HEK293 (cell line): ENCODE measurements around the gene FUT3.
A peak's percentile ranks its signal among the peaks of the same experiment; 100 is the strongest.

Experiments
- CTCF ChIP-seq: fragments of 450-650 bp; formaldehyde crosslinking; IDR thresholded peaks from 2 replicates; pipeline ENCODE4 v1.5.1; 2016; ENCODE audit warnings: missing biosample characterization, missing genetic modification characterization
- EGR2 ChIP-seq: fragments of 450-650 bp; formaldehyde crosslinking; IDR thresholded peaks from 2 replicates; pipeline ENCODE4 v1.5.1; 2016; ENCODE audit warnings: low read depth, missing biosample characterization, missing genetic modification characterization
- KLF16 ChIP-seq: fragments of 450-650 bp; formaldehyde crosslinking; IDR thresholded peaks from 2 replicates; pipeline ENCODE4 v1.5.1; 2017; ENCODE audit warnings: missing biosample characterization, missing genetic modification characterization
- REPIN1 ChIP-seq: fragments of 450-650 bp; formaldehyde crosslinking; IDR thresholded peaks from 2 replicates; pipeline ENCODE4 v1.5.1; 2017; ENCODE audit warnings: missing biosample characterization, missing genetic modification characterization, low read depth
- REST ChIP-seq: fragments of 450-650 bp; formaldehyde crosslinking; IDR thresholded peaks from 2 replicates; pipeline ENCODE4 v1.5.1; 2016; ENCODE audit warnings: missing biosample characterization, missing genetic modification characterization
- SP7 ChIP-seq: fragments of 450-650 bp; formaldehyde crosslinking; IDR thresholded peaks from 2 replicates; pipeline ENCODE4 v1.5.1; 2016; ENCODE audit warnings: missing biosample characterization, missing genetic modification characterization
- TSHZ1 ChIP-seq: fragments of 450-650 bp; formaldehyde crosslinking; IDR thresholded peaks from 2 replicates; pipeline ENCODE4 v1.5.1; 2016; ENCODE audit warnings: missing biosample characterization, missing genetic modification characterization, borderline replicate concordance
- ZBTB11 ChIP-seq: fragments of 450-650 bp; formaldehyde crosslinking; conservative IDR thresholded peaks from 2 replicates; pipeline ENCODE4 v1.5.1; 2016; ENCODE audit warnings: low read depth, missing biosample characterization, missing genetic modification characterization
- ZBTB17 ChIP-seq: fragments of 450-650 bp; formaldehyde crosslinking; IDR thresholded peaks from 2 replicates; pipeline ENCODE4 v1.5.1; 2016; ENCODE audit warnings: missing biosample characterization, missing genetic modification characterization
- ZBTB20 ChIP-seq: fragments of 450-650 bp; formaldehyde crosslinking; IDR thresholded peaks from 2 replicates; pipeline ENCODE4 v1.5.1; 2016; ENCODE audit warnings: missing biosample characterization, missing genetic modification characterization
- ZIC2 ChIP-seq: fragments of 450-650 bp; formaldehyde crosslinking; IDR thresholded peaks from 2 replicates; pipeline ENCODE4 v1.5.1; 2016; ENCODE audit warnings: missing biosample characterization, missing genetic modification characterization
- ZNF10 ChIP-seq: fragments of 450-650 bp; formaldehyde crosslinking; IDR thresholded peaks from 2 replicates; pipeline ENCODE4 v1.5.1; 2017; ENCODE audit warnings: missing biosample characterization, missing genetic modification characterization
- ZNF121 ChIP-seq: fragments of 450-650 bp; formaldehyde crosslinking; IDR thresholded peaks from 2 replicates; pipeline ENCODE4 v1.5.1; 2016; ENCODE audit warnings: missing biosample characterization, missing genetic modification characterization
- ZNF138 ChIP-seq: fragments of 450-650 bp; formaldehyde crosslinking; IDR thresholded peaks from 2 replicates; pipeline ENCODE4 v1.5.1; 2016; ENCODE audit warnings: missing biosample characterization, missing genetic modification characterization, borderline replicate concordance
- ZNF146 ChIP-seq: fragments of 450-650 bp; formaldehyde crosslinking; IDR thresholded peaks from 2 replicates; pipeline ENCODE4 v1.5.1; 2016; ENCODE audit warnings: missing biosample characterization, missing genetic modification characterization
- ZNF18 ChIP-seq: fragments of 450-650 bp; formaldehyde crosslinking; IDR thresholded peaks from 2 replicates; pipeline ENCODE4 v1.5.1; 2016; ENCODE audit warnings: missing biosample characterization, missing genetic modification characterization
- ZNF404 ChIP-seq: fragments of 450-650 bp; formaldehyde crosslinking; IDR thresholded peaks from 2 replicates; pipeline ENCODE4 v1.5.1; 2017; ENCODE audit warnings: missing biosample characterization, missing genetic modification characterization
- ZNF521 ChIP-seq: fragments of 450-650 bp; formaldehyde crosslinking; IDR thresholded peaks from 2 replicates; pipeline ENCODE4 v1.5.1; 2017; ENCODE audit warnings: missing biosample characterization, mild to moderate bottlenecking, missing genetic modification characterization
- ZNF544 ChIP-seq: fragments of 450-650 bp; formaldehyde crosslinking; IDR thresholded peaks from 2 replicates; pipeline ENCODE4 v1.5.0; 2017; ENCODE audit warnings: missing biosample characterization, missing genetic modification characterization
- ZNF555 ChIP-seq: fragments of 450-650 bp; formaldehyde crosslinking; conservative IDR thresholded peaks from 2 replicates; pipeline ENCODE4 v1.5.1; 2017; ENCODE audit warnings: missing biosample characterization, mild to moderate bottlenecking, missing genetic modification characterization, inconsistent platforms
- ZNF596 ChIP-seq: fragments of 450-650 bp; IDR thresholded peaks from 2 replicates; pipeline ENCODE4 v1.5.0; 2018; ENCODE audit warnings: missing biosample characterization, mild to moderate bottlenecking, missing genetic modification characterization, moderate library complexity
- ZNF624 ChIP-seq: fragments of 450-650 bp; formaldehyde crosslinking; IDR thresholded peaks from 2 replicates; pipeline ENCODE4 v1.5.1; 2017; ENCODE audit warnings: missing biosample characterization, missing genetic modification characterization
- ZNF658 ChIP-seq: fragments of 450-650 bp; formaldehyde crosslinking; IDR thresholded peaks from 2 replicates; pipeline ENCODE4; 2016; ENCODE audit warnings: missing biosample characterization, missing genetic modification characterization
- ZNF664 ChIP-seq: fragments of 450-650 bp; formaldehyde crosslinking; IDR thresholded peaks from 2 replicates; pipeline ENCODE4 v1.5.1; 2016; ENCODE audit warnings: missing biosample characterization, missing genetic modification characterization
- ZNF677 ChIP-seq: fragments of 450-650 bp; IDR thresholded peaks from 2 replicates; pipeline ENCODE4 v1.5.0; 2018; ENCODE audit warnings: missing biosample characterization, mild to moderate bottlenecking, missing genetic modification characterization, moderate library complexity
- ZNF792 ChIP-seq: fragments of 450-650 bp; formaldehyde crosslinking; IDR thresholded peaks from 2 replicates; pipeline ENCODE4 v1.5.1; 2016; ENCODE audit warnings: missing biosample characterization, missing genetic modification characterization

FUT3 gene

GRCh38 chr19:5803752-5804515 is 47.3 kb downstream of the FUT3 start (continued):
- TF ChIP-seq KLF16 (tag by site-specific recombination) (peak; percentile 92), ZNF146 (tag by site-specific recombination) (no peak), ZNF521 (no peak), REST (tag by site-specific recombination) (no peak; the same call in 1 of the 2 replicates), ZNF677 (tag by site-specific recombination) (no peak), ZNF121 (tag by site-specific recombination) (no peak), ZNF138 (no peak), CTCF (peak; percentile 99), ZBTB20 (0 out of 2 replicates have a peak, but pooled peaks have one; percentile 6), ZIC2 (peak; percentile 93), TSHZ1 (tag by site-specific recombination) (no peak), ZBTB17 (tag by site-specific recombination) (peak; percentile 89), ZBTB11 (peak; percentile 51), REPIN1 (tag by site-specific recombination) (peak; percentile 17; the same call in 1 of the 2 replicates), EGR2 (tag by site-specific recombination) (peak; percentile 71), ZNF10 (peak; percentile 85; the same call in 1 of the 2 replicates), ZNF596 (tag by site-specific recombination) (0 out of 2 replicates have a peak, but pooled peaks have one; percentile 8), ZNF792 (tag by site-specific recombination) (no peak), ZNF555 (tag by site-specific recombination) (no peak), ZNF404 (tag by site-specific recombination) (no peak), ZNF18 (tag by site-specific recombination) (no peak), ZNF658 (no peak), ZNF624 (tag by site-specific recombination) (no peak), SP7 (tag by site-specific recombination) (peak; percentile 86), ZNF544 (tag by site-specific recombination) (no peak), ZNF664 (tag by site-specific recombination) (no peak)
